Cardiac septum (tissue), 1 donor: ENCODE data around the gene VEGFA. TPM values are rescaled to one million over a fixed set of nuclear protein-coding genes. Genes with fewer than 3 reads are reported as not detected.

Source experiments
- DNase-seq: peaks from one replicate; pipeline ENCODE4 v3.0.0-alpha.2; 2020; ENCODE audit warnings: low spot score
- intact Hi-C: fragments of 100-400 bp; cut with DNase I; formaldehyde crosslinking; loops from one replicate; pipeline ENCODE4 v1.14.0; 2022
- total RNA-seq: library from RNA; stranded (reverse); fragmentation: NEBNext Ultra II Directional; extraction: Animal tissue kit (Norgen Biotek cat#: 25700); gene quantifications from one replicate; pipeline ENCODE4 v1.2.1, GENCODE V29; 2021
- donor health status: DM: no; HTN: no; CAD: no.

The VEGFA gene
- total RNA-seq, 1 donor from 2014 or later: 233 TPM

DNA sequence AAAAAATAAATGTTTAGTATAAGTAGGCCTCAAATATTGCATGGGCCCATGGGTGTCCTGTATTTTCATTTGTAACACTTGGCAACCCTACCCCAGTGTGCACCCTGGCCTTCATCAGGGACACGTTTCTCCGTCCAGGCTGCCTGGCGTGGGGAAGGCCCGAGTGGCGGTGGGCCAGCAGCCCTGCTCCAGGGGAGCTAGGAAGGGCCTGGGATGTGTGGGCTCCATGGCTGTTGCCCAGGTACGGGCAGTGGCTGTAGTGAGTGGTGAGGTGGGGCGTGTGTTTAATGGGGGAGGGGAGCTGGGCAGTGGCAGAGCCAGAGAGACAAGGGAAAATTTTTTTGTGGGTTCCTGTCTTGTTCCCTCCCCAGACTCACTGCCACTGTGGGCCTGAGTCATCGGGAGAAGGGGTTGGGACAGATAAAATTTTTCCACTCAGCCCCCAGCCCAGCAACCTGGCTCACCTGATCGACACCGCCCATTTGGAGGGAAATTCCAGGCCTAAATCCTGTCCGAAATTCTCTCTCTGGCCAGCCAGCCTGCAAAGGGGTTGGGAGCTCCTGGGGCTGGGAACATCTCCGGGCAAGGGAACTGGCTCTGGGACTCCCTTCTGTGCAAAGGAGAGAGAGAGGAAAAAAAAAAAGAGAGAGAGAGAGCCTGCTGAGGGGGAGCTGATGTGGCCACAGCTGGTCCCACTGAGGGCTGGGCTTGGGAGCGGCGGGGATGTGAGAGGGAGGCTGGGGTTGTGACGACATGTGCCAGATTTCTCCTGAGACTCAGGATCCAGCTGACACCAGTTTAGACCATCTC lies 32.5 kb upstream of the VEGFA start:
- peak; percentile 75 for DNase-seq
- intact Hi-C loops: no loop called here

DNA sequence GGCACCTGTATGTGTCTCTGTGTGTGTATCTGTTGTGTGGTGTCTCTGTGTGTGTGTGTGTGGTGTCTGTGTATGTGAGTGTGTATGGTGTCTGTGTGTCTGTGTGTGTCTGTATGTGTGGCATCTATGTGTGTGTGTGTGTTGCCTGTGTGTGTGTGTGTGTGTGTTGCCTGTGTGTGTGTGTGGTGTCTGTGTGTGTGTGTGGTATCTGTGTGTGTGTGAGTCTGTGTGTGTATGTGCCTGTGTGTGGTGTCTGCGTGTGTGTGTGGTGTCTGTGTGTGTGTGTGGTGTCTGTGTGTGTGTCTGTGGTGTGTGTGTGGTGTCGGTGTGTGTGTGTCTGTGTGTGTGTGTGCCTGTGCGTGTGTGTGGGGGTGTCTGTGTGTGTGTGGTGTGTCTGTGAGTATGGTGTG lies 31.7 kb upstream of the VEGFA start:
- no peak for DNase-seq
- intact Hi-C loops: no loop called here

DNA sequence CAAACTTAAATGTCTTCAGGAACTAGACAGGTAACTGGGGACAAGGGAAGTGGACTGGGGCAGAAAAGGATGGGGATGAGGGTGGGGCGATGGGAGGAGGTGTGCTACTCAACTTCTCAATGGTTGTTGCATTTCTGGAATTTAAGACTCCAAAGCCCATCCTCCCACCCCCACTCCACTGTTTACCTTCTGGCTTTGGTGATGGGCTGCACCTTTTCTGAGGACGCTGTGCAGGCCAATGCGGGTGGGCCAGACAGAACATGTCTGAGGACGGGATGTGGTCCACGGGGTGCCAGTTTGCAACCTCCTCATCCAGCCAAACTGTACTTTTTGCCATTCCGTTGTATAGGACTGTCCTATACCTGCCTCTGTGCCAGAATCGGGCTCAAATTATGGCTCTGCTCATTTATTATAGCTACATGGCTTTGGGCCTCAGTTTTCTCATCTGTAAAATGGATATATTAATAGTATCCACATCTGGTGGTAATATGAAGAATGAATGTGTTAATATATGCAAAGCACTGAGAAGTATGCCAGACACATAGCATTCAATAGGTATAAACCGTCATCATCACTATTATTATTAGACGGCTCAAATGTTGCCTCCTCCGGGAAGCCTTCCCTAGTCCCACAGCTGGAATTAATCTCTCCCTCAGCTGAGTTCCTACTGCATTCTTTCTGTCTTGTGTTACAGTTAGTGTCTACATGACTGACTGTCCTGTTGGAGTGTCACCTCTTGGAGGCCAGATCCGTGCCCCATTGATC lies 31.0 kb upstream of the VEGFA start:
- peak; percentile 49 for DNase-seq
- intact Hi-C loops: no loop called here

DNA sequence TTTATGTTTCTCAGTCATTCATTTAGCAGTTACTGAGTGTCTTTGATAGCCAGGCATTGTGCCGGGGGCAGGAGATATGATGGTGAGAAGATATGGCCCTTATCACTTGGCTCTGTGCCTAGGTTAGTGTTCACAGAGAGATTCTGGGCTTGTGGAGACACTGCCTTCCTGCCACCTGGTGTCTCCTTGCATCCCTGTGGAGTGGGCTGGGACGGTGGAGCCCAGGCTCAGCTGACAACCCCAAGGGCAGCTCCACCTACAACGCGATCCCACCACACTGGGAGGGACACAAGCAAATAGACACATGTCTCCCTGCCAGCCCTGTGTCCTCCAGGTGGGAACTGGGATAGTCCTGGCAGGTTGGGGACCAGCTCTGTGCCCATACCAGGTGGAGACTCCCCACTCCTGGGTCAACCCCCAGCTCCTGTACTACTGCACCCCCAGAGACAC lies 30.3 kb upstream of the VEGFA start:
- peak; percentile 54 for DNase-seq
- intact Hi-C loops: no loop called here

DNA sequence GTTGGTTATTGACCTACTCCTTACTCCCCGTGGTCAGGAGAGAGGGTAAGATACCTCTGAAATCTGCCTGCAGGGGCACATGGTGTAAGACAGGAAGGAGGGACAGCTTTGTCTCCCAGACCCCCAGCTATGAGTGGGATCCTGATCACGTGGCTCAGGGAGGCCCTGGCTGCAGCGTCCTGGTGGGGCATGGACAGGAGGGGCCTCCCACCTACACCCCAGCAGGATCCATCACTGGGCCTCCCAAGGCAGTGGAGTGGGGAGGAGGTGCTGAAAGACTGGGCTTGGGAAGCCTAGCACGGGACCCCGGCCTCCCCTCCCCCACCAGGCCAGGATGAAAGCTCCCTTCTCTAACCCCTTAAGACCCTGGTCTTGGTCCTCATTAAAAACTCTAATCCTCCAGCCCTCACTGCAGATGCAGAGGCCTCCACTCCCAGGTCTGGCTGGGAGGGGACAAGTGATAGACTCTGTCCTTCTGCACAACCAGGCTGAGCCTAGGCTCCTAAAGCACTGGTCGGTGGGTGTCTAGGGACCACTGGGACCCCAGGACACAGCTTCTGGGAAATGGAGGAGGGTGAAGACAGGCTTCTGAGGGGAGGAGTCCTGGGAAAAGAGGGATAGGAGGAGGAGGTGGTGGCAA lies 29.6 kb upstream of the VEGFA start:
- intact Hi-C loops: no loop called here
- peak; percentile 20 for DNase-seq

DNA sequence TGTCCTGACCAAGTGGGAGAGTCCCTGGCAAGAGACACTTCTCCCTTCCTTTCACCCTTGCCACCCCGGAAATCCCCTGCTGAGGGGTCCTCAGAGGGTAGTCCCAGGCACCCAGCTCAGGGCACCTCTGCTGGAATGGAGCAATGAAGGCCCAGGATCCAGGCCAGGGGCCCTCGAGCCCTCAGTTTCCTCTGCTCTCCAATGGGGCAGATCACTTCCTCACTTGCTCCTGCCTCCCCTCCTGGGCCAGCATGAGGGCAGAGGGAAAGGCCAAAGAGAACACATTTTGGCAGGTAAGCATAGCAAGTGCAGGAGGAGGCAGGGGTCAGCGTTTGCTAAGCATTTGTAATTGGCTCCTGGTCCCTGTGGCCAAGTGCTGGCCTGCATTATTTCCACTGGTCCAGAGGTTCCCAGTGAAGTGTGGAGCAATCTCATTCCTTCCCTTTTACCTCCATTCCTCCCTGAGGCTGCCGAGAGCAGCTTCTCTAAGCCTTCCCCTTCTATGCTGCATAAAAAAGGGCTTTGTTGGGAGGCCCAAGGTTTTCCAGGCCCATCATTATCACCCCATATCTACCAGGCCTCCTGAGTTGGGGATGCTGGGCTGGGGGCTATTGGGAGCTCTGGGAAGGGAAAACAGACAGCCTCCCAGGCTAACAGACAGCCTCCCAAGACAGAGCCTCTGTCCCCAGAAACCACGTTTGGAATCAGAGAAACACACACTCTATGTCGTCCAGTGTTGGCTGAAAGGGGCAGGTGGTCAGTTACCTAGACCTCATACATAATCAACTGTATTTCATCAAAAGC lies 28.8 kb upstream of the VEGFA start:
- intact Hi-C loops: no loop called here
- DNase-seq: peak; percentile 57

DNA sequence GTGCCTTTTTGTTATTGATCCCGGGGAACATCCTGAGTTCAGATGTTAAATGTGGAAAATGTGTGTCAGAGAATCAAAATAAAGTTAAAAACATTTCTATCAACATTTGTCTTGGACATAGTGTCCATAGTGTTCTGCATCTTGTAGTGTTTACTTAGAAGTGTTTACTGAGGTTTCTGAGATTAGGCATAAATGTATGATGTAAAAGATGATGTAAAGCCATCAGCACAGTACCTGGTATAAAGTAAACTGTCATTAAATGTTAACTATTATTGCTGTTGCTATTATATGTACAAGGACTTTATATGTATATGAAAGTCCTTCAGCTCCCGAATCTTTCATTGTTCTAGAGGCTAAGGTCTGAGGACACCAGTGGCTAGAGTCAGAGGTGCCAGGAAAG lies 28.2 kb upstream of the VEGFA start:
- no peak for DNase-seq
- intact Hi-C loops: no loop called here

DNA sequence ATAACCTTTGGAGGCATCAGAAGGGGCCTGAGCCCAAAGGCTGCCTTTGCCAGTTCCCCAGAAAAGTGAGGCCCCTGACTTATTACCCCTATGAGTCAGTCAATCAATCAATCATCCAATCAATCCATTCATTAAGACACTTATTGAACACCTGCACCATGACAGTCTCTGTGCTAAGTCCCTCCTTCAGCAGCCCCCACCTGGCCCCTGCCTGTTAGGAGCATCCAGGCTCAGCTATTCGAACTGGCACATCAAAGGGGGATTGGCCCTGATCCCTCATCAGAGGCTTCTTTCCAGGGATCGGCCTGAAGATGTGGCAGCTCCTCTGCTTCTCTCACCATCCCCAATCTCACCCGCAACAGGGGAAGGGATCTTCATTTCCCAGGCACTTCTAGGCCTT lies 27.7 kb upstream of the VEGFA start:
- DNase-seq: peak; percentile 31
- intact Hi-C loops: no loop called here

DNA sequence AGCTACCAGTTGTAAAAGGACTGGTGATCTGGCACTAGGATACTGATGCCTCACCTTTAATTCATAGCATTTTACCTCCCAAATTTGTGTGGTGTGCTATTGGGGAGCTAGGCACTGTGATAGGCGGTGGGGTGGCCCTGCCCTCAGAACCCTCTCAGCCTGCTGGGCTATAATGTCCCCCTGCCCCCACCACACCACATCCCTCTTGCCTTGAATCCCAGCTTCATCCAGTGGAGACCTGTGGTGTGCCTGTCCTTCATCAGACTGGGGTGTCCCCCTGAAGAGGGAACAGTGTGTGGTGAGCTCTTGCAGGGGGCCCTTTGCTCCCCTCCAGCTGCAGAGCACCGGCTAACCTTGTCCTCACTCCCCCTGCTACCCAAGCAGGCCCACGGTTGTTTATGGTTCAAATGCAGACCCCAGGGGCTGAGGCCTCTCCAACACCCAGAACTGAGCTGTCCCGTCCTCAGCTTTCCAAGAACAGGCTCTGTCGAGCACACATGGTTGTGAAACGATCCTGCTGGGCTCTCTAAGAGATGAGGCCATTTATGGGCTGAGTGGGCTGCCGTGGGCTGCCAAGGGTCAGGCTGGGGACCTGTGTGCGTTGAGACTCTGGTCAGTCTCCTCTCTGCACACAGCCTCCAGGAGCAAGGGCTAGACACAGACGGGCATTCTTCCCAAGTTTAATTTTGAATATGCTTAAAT lies 26.9 kb upstream of the VEGFA start:
- peak; percentile 33 for DNase-seq
- intact Hi-C loops: no loop called here

DNA sequence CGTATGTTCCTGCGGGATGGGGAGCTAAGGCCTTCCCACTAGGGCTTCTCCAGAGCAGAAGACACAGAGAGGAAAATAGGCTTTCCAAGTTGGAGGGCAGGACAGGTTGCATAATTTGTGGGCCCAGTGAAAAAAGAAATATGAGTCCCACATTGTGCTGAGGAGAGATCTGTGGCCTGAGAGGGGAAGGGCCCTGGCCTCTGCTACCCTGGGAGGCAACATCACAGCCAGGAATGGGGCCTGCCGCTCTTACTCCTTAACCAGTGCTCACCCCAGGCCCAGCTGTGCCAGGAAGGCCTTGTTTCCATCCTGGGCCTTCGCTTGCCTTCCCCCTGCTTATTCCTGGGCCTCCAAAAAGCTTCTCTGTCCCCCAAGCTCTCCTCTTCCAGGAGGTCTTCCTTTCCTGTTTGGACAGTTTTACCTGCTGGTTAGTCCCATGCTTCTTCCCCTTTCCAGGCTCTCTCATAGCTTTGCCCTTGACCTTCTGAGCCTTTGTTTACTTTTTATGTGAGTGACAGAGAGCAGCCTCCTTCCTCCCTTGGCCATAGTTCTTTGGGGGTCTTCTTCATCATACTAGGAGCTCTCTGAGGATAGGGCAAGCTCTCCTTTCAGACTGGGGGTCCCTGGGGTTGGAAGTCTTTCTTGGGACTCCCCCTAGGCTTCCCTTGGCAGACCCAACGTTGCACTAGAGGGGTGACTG lies 26.2 kb upstream of the VEGFA start:
- DNase-seq: peak; percentile 38
- intact Hi-C loops: no loop called here

DNA sequence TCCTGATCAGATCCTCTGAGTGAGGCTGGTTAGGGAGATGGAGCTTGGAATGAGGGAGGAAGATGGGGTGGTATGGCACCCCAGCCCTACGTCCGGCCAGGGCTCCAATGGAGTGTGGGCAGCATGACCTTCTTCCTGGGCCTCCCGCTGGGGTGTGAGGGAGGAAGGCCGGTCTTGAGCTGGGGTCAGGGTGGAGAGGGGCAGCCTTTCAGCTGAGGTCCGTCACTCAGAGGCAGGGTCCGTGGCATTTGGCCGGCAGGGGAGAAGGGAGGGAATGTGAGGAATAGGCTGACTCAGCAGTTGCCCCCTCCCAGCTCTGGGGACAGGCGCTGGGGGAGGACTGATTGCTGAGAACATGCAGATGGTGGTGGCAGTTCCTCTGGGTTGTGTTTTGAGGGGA lies 25.5 kb upstream of the VEGFA start:
- intact Hi-C loops: no loop called here
- peak; percentile 57 for DNase-seq

DNA sequence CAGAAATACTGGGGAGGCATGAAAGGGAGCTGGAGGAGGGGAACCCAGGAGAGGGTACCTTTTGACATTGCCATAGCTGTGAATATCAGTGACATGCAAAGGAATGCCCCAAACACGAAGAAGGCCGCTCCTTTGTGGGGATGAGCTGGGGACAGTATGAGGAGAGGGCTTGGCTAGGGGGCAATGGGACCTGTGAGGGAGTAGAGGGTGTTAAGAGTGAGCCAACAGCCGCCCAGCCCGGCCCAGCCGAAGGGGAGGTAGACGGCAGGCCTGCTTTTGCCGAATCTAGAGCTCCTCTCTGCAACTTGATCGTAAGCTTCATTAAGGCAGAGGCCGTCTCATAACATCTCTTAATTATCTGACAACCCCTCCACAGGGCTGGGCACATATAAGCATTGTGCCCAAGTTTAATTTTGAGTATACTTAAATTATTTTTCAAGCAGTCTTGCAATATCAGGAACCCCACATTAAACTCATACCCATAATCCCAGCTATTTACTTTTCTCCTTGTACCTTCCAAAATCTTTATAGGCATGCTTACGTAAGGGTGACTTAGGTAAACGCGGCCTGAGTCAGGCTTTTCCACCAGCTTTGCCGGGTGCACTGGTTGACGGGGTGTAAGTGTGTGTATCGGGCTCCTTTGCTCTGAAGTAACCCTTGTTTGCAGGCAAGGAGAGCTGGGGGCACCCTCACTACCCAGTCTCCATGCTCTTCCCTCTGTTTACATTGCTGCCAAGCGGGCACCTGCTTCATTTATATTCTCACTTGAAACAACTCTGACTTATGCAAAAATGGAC lies 24.9 kb upstream of the VEGFA start:
- DNase-seq: peak; percentile 68
- intact Hi-C loops: no loop called here

DNA sequence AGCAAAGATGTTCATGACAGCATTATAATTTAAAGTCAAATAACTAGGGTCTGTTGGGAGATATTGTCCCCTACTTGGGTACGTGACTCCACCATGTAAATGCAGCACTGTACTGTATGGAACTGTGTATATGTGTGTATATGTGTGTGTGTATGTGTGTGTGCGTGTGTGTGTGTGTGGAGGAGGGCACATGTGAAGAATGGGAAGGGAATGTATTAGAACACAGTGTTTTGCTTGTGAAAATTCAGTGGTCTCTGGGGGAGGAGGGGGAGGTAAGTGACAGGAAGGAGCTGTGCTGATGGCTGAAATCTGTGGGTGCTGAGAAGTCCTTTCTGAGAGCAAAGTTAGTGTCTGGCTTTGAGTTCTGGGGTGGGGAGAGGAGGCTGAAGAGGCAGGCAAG lies 23.9 kb upstream of the VEGFA start:
- peak; percentile 12 for DNase-seq
- intact Hi-C loops: no loop called here

DNA sequence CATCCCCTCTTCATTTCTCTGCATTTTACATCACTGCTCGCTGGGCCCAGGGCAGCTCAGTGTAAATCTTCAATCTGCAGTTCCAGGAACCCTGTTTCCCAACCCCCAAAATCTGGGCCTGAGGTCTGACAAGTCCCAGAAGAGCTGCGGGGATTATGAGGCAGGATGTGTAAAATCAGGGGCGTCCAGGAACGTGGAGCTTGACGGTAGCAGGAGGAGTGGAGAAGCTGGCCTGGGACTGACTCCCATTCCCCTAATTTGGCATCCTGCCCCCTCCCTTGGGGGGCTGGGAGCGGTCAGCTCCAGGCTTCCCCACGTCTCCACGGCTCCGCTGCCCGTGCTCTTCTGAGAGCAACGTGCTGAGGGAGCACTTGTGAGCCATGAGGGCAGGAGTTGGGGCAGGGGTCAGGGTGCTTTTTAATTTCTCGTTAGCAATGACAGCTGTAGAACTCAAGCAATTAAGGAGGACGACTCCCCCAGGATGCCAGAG lies 23.4 kb upstream of the VEGFA start:
- intact Hi-C loops: no loop called here
- DNase-seq: peak; percentile 59

DNA sequence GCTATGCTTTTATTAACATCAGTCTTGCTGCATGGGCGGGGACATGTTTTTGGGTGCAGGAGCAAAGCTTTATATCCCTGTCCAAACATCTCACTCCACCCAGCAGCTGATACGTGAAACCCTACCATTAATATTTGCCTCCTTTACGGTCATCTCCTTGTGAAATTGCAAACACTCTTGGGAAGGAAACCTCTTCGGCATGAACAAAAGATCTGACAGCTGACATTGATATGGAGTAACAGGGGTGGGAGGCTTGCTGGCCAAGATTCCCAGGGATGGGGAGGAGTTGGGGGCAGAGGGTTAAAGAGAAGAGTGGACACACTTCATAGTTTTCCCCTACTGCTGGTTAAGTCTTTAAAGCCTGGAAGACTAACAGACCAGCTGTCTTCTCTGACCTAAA lies 22.2 kb upstream of the VEGFA start:
- intact Hi-C loops: no loop called here
- DNase-seq: peak; percentile 53

DNA sequence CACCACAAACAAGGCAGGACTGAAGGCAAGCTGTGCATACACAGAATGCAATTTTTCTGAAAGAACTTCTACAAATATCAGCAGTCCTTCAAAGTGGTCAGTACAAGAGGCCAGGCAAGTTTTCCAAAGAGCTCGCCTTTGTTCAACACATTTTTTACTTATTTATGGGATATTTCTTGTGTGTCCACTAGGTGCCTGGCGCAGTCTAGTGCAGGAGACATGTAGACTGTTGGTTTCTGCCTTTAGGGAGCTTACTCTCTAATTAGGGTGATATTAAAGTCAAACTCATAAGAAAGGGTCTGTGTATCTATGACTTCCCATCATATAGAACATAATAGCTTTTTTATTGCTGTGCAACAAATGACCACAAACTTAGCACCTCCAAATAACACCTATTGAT lies 21.2 kb upstream of the VEGFA start:
- intact Hi-C loops: no loop called here

DNA sequence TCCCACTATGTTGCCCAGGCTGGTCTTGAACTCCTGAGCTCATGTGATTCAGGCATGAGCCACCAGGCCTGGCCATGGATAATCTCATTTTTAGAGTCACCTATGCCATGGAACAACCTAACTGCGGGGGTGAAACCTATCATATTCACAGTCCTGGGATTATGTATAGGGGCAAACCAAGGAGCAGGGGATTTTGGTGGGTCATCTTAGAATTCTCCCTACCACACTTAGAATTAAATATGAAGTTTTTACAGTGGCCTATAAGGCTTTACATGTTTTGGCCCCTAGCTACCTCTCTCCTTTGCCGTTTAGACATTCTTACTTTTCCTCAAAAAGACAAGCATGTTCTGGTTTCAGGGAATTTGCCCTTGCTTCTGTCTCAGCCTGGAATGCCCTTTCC lies 20.6 kb upstream of the VEGFA start:
- intact Hi-C loops: no loop called here
- peak; percentile 19 for DNase-seq

More for the DNA sequence above, 21.2 kb upstream of the VEGFA start:
- DNase-seq: no peak

DNA sequence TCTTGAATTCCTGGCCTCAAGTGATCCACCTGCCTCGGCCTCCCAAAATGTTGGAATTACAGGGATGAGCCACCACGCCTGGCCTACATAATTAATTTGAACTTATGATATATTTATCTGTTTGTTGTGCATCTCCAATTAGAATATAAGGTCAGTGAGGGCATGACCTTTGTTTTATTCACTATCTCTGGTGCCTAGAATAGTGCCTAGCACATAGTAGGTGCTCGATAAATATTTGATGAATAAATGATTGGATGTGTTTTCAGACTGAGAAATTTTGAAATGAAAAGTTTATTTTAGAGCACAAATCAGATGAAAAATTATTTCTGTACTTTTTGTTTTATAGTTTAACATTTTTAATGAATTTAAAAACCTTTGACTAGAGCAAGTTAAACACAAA lies 19.4 kb upstream of the VEGFA start:
- intact Hi-C loops: no loop called here
- DNase-seq: no peak
